Epithelial cell of proximal tubule (primary cell): ENCODE data around the gene FANCG. TPM values are rescaled to one million over a fixed set of nuclear protein-coding genes. Genes with fewer than 3 reads are reported as not detected.

Experiments used
- DNase-seq: peaks from one replicate; pipeline ENCODE4 v3.0.0-alpha.2; 2011; ENCODE audit warnings: low read depth
- H3K4me3 ChIP-seq: 2 replicates; pipeline ENCODE4 v1.5.1; 2011; ENCODE audit warnings: low read depth, mild to moderate bottlenecking, low read length
- CTCF ChIP-seq: conservative IDR thresholded peaks from 2 replicates; pipeline ENCODE4 v1.5.1; 2012; ENCODE audit warnings: low read depth, mild to moderate bottlenecking, low read length
- total RNA-seq: library from RNA; depleted of rRNA; stranded (reverse); fragments of >200 nt; gene quantifications from 2 replicates; pipeline ENCODE4 v1.2.3, GENCODE V29; 2015

FANCG gene
- total RNA-seq, 1 donor from 2014 or later, result 60.3 TPM

GRCh38 chr9:35060548-35061207 is 19.1 kb downstream of the FANCG start:
- TF ChIP-seq CTCF, result no peak
- no peak for DNase-seq

GRCh38 chr9:35059438-35059837 is 20.3 kb downstream of the FANCG start:
- no peak overlapping the region for H3K4me3 ChIP-seq
- DNase-seq, result no peak
- TF ChIP-seq CTCF, result no peak

More at GRCh38 chr9:35060548-35061207, 19.1 kb downstream of the FANCG start:
- no peak overlapping the region for H3K4me3 ChIP-seq

- TF ChIP-seq CTCF, result no peak
- no peak for DNase-seq
- H3K4me3 ChIP-seq, result no peak overlapping the region
Measured at GRCh38 chr9:35057271-35057620, 22.5 kb downstream of the FANCG start.

GRCh38 chr9:35056571-35057270 is 23.0 kb downstream of the FANCG start:
- no peak for DNase-seq
- no peak overlapping the region for H3K4me3 ChIP-seq
- TF ChIP-seq CTCF, result no peak

GRCh38 chr9:35054871-35055644 is 24.7 kb downstream of the FANCG start:
- no peak overlapping the region for H3K4me3 ChIP-seq
- no peak for TF ChIP-seq CTCF
- DNase-seq, result no peak

- no peak for TF ChIP-seq CTCF
- DNase-seq, result no peak
- no peak overlapping the region for H3K4me3 ChIP-seq
Measured at GRCh38 chr9:35054185-35054835, 25.4 kb downstream of the FANCG start.
